AG04450 (cell line): Measurements from ENCODE around the gene DTX2. TPM values are rescaled to one million over a fixed set of nuclear protein-coding genes. Genes with fewer than 3 reads are reported as not detected.
A peak's percentile ranks its signal among the peaks of the same experiment; 100 is the strongest.
"Not testable (repeated sequence)": the region's sequence is repeated elsewhere in the genome, so short reads cannot be mapped to it uniquely, and the experiment has no call there.

Source experiments
- CTCF ChIA-PET: fragments of 300-600, 350-600 bp; formaldehyde crosslinking; extraction: SDS; loops from one replicate; lab custom pipeline; 2022; ENCODE audit warnings: antibody characterized with exemption, inconsistent platforms; lab: Charles Lee
- POLR2A ChIA-PET: fragments of 350-600 bp; formaldehyde crosslinking; extraction: SDS; loops from one replicate; lab custom pipeline; 2021; ENCODE audit warnings: antibody characterized with exemption, inconsistent platforms; lab: Yijun Ruan, JAX
- DNase-seq: peaks from one replicate; pipeline ENCODE4 v3.0.0-alpha.2; 2011; ENCODE audit warnings: low read depth, low spot score
- H3K27ac ChIP-seq: one replicate; pipeline ENCODE4 v1.5.1; 2012; ENCODE audit warnings: low read depth, low read length, control low read depth
- H3K27me3 ChIP-seq: one replicate; pipeline ENCODE4 v1.6.0; 2012; ENCODE audit warnings: low read length; ENCODE audit not compliant: control insufficient read depth, insufficient read depth
- H3K4me3 ChIP-seq: 2 replicates; pipeline ENCODE4 v1.5.1; 2011; ENCODE audit warnings: mild to moderate bottlenecking, low read depth, low read length, control low read depth
- H3K9me3 ChIP-seq: 2 replicates; pipeline ENCODE4 v1.5.1; 2012; ENCODE audit warnings: low read length; ENCODE audit not compliant: control insufficient read depth, insufficient read depth
- CTCF ChIP-seq: IDR thresholded peaks from 2 replicates; pipeline ENCODE4 v1.5.1; 2011; ENCODE audit warnings: low read depth, low read length, control low read depth, inconsistent platforms
- polyA plus RNA-seq: library from polyadenylated mRNA; depleted of rRNA; stranded (reverse); fragments of >200 nt; gene quantifications from 2 replicates; pipeline ENCODE4 v1.2.3, GENCODE V29; 2011

The DTX2 gene
- polyA plus RNA-seq, 1 experiment, result 2.6 TPM

GRCh38 chr7:76511911-76512885 is 50.7 kb downstream of the DTX2 start:
- H3K9me3 ChIP-seq, POLR2A ChIA-PET, H3K27me3 ChIP-seq, H3K27ac ChIP-seq, CTCF ChIA-PET, DNase-seq, H3K4me3 ChIP-seq: not testable (repeated sequence)

- peak; percentile 50 for TF ChIP-seq CTCF
- ChIA-PET CTCF (interaction anchor here (0.6 kb wide), 1 partner anchor 94 kb away, joined by 3 read pairs; no protein-coding TSS in a partner anchor), POLR2A (no interaction called here)
- no peak overlapping the region for H3K27ac ChIP-seq
- no peaks in the 10 kb centered on the region; the same call in 1 of the 2 replicates for H3K9me3 ChIP-seq
- DNase-seq, result no peak
- no peak overlapping the region for H3K4me3 ChIP-seq
- no peaks in the 10 kb centered on the region for H3K27me3 ChIP-seq
Measured at GRCh38 chr7:76512941-76513816, 51.7 kb downstream of the DTX2 start.

GRCh38 chr7:76513817-76514799 is 52.6 kb downstream of the DTX2 start:
- TF ChIP-seq CTCF, result no peak
- no peak for DNase-seq
- no peak overlapping the region for H3K4me3 ChIP-seq
- no peaks in the 10 kb centered on the region for H3K27me3 ChIP-seq
- no peaks in the 10 kb centered on the region; the same call in 1 of the 2 replicates for H3K9me3 ChIP-seq
- no peak overlapping the region for H3K27ac ChIP-seq
- CTCF ChIA-PET, result interaction anchor here (0.5 kb wide), 1 partner anchor 77 kb away, joined by 7 read pairs; no protein-coding TSS in a partner anchor
- POLR2A ChIA-PET, result no interaction called here

GRCh38 chr7:76514926-76515771 is 53.6 kb downstream of the DTX2 start:
- POLR2A ChIA-PET, result no interaction called here
- DNase-seq, result no peak
- no peak for TF ChIP-seq CTCF
- CTCF ChIA-PET, result interaction anchor here (0.5 kb wide), 1 partner anchor 78 kb away, joined by 7 read pairs; no protein-coding TSS in a partner anchor
- H3K27me3 ChIP-seq, result no peaks in the 10 kb centered on the region
- no peak overlapping the region for H3K27ac ChIP-seq
- no peaks in the 10 kb centered on the region; the same call in 1 of the 2 replicates for H3K9me3 ChIP-seq
- no peak overlapping the region for H3K4me3 ChIP-seq
